A549 (cell line): Measurements from ENCODE around the gene GAS7. TPM values are rescaled to one million over a fixed set of nuclear protein-coding genes. Genes with fewer than 3 reads are reported as not detected.

Source experiments
- ATAC-seq, 2 experiments: fragments of 200-7000 bp in 1 of 2; fragments of >200 bp in 1 of 2; cut with Nextera tagmentation in 1 of 2; cut with Tn5 transposase in 1 of 2; 3 replicates each; pipeline versions ENCODE4 v1.8.0 to v1.9.1; 2018 to 2020; ENCODE audit warnings: mild to moderate bottlenecking in 1 of 2, moderate library complexity in 1 of 2
- CTCF ChIA-PET: fragments of 300-600 bp; sonication (Branson Sonifier 250); formaldehyde crosslinking; extraction: SDS; loops from one replicate; lab custom pipeline; 2021; ENCODE audit warnings: antibody characterized with exemption, inconsistent platforms; lab: Yijun Ruan, JAX
- POLR2A ChIA-PET: fragments of 350-600 bp; formaldehyde crosslinking; extraction: SDS; loops from one replicate; lab custom pipeline; 2021; ENCODE audit warnings: antibody characterized with exemption, inconsistent platforms; lab: Yijun Ruan, JAX
- DNase-seq, 2 experiments: peaks; one replicate each; pipeline versions ENCODE4 v3.0.0 to v3.0.0-alpha.2; 2011 to 2016; ENCODE audit warnings: low read depth in 1 of 2, low spot score in 1 of 2
- FAIRE-seq: peaks from 2 replicates; lab custom pipeline; 2011; peaks lifted over from hg19 to GRCh38; lab: Jason Lieb, UNC
- H3K27ac ChIP-seq, 2 experiments: fragments of >200 bp; sonication (Bioruptor Twin); formaldehyde crosslinking; 3 replicates each; pipeline ENCODE4 v1.5.1; 2016 to 2017
- H3K4me1 ChIP-seq: fragments of >200 bp; sonication (Bioruptor Twin); formaldehyde crosslinking; 3 replicates; pipeline ENCODE4 v1.6.1; 2016
- H3K4me2 ChIP-seq: fragments of >200 bp; sonication (Bioruptor Twin); formaldehyde crosslinking; 3 replicates; pipeline ENCODE4 v1.6.1; 2016
- H3K4me3 ChIP-seq: fragments of >200 bp; sonication (Bioruptor Twin); formaldehyde crosslinking; 3 replicates; pipeline ENCODE4 v1.5.1; 2016
- H3K9me3 ChIP-seq: fragments of >200 bp; sonication (Bioruptor Twin); formaldehyde crosslinking; 3 replicates; pipeline ENCODE4 v1.6.1; 2016
- BHLHE40 ChIP-seq: IDR thresholded peaks from 2 replicates; pipeline ENCODE4 v1.6.1; 2012; ENCODE audit warnings: low read depth, low read length, inconsistent platforms
- CBX2 ChIP-seq: fragments of 200-600 bp; sonication (generic); IDR thresholded peaks from 2 replicates; pipeline ENCODE4 v1.6.1; 2016; ENCODE audit warnings: low read depth, mild to moderate bottlenecking, borderline replicate concordance
- CHD4 ChIP-seq: fragments of 200-600 bp; sonication (generic); IDR thresholded peaks from 2 replicates; pipeline ENCODE4 v1.6.1; 2016; ENCODE audit warnings: antibody characterized with exemption, mild to moderate bottlenecking, borderline replicate concordance
- EHF ChIP-seq: fragments of 250-450 bp; sonication (Bioruptor Pico); IDR thresholded peaks from 2 replicates; pipeline ENCODE4 v1.5.0; 2020; ENCODE audit warnings: mild to moderate bottlenecking
- EHMT2 ChIP-seq: fragments of 200-600 bp; sonication (generic); IDR thresholded peaks from 2 replicates; pipeline ENCODE4 v1.6.1; 2016; ENCODE audit warnings: antibody characterized with exemption, low read depth, mild to moderate bottlenecking, moderate library complexity
- EP300 ChIP-seq, 2 experiments: fragments of >200 bp; sonication (Bioruptor Twin); formaldehyde crosslinking; IDR thresholded peaks; 2 replicates in 1 of 2; 3 replicates in 1 of 2; pipeline ENCODE4 v1.6.1; 2016 to 2017
- FOSB ChIP-seq: fragments of 250-450 bp; sonication (Bioruptor Pico); IDR thresholded peaks from 2 replicates; pipeline ENCODE4 v1.5.0; 2020; ENCODE audit warnings: mild to moderate bottlenecking, moderate library complexity
- FOSL2 ChIP-seq, 2 experiments: fragments of 450-650 bp in 1 of 2; fragments of >200 bp in 1 of 2; sonication (Bioruptor Twin) in 1 of 2; formaldehyde crosslinking; IDR thresholded peaks; 2 replicates each; pipeline versions ENCODE4 v1.5.0 to v1.6.1; 2016 to 2020; ENCODE audit warnings: mild to moderate bottlenecking in 1 of 2, moderate library complexity in 1 of 2
- GATA3 ChIP-seq: IDR thresholded peaks from 2 replicates; pipeline ENCODE4 v1.6.1; 2012; ENCODE audit warnings: borderline replicate concordance
- HEYL ChIP-seq: fragments of 250-450 bp; sonication (Bioruptor Pico); IDR thresholded peaks from 2 replicates; pipeline ENCODE4 v1.8.0; 2021; ENCODE audit warnings: mild to moderate bottlenecking, moderate library complexity
- MAFK ChIP-seq: fragments of 450-650 bp; IDR thresholded peaks from 2 replicates; pipeline ENCODE4 v1.6.1; 2014; ENCODE audit not compliant: partially characterized antibody
- MAZ ChIP-seq: fragments of 150-350 bp; IDR thresholded peaks from 2 replicates; pipeline ENCODE4 v1.6.1; 2014; ENCODE audit warnings: antibody characterized with exemption, low read depth, low read length, borderline replicate concordance
- NR3C1 ChIP-seq: fragments of >200 bp; sonication (Bioruptor Twin); formaldehyde crosslinking; IDR thresholded peaks from 3 replicates; pipeline ENCODE4 v1.6.1; 2017
- RNF2 ChIP-seq: fragments of 200-600 bp; sonication (generic); IDR thresholded peaks from 2 replicates; pipeline ENCODE4 v1.6.1; 2016; ENCODE audit warnings: low read depth, mild to moderate bottlenecking, antibody characterized with exemption, moderate library complexity, borderline replicate concordance
- SMC3 ChIP-seq: fragments of >200 bp; sonication (Bioruptor Twin); formaldehyde crosslinking; IDR thresholded peaks from 3 replicates; pipeline ENCODE4 v1.6.1; 2018; ENCODE audit warnings: inconsistent platforms
- SREBF2 ChIP-seq: fragments of 450-650 bp; IDR thresholded peaks from 2 replicates; pipeline ENCODE4 v1.6.1; 2014; ENCODE audit warnings: mild to moderate bottlenecking, moderate library complexity
- TP53 ChIP-seq: fragments of 250-450 bp; sonication (Bioruptor Pico); IDR thresholded peaks from 2 replicates; pipeline ENCODE4 v1.5.0; 2021; ENCODE audit warnings: mild to moderate bottlenecking, moderate library complexity
- ZFP36 ChIP-seq: fragments of 450-650 bp; IDR thresholded peaks from 2 replicates; pipeline ENCODE4 v1.6.1; 2014; ENCODE audit warnings: borderline replicate concordance; ENCODE audit not compliant: partially characterized antibody
- ZNF302 ChIP-seq: fragments of 250-450 bp; sonication (Bioruptor Pico); IDR thresholded peaks from 2 replicates; pipeline ENCODE4 v1.9.0; 2021; ENCODE audit warnings: inconsistent platforms, mild to moderate bottlenecking, moderate library complexity
- ZSCAN20 ChIP-seq: fragments of 250-450 bp; sonication (Bioruptor Pico); IDR thresholded peaks from 2 replicates; pipeline ENCODE4 v1.8.0; 2022; ENCODE audit warnings: mild to moderate bottlenecking, moderate library complexity
- WGBS: methylation state at CpG from one replicate; pipeline ENCODE4 v1.1.6; 2017; ENCODE audit errors: missing lambda C conversion rate; 5-methylcytosine and 5-hydroxymethylcytosine counted together
- polyA plus RNA-seq, 4 experiments: library from polyadenylated mRNA; depleted of rRNA in 3 of 4; stranded (reverse); fragments of >200 nt; fragmentation: RNase III in 1 of 4; extraction: RNeasy Plus Mini Kit Qiagen cat#74134 plus additional on column Dnase treatment in 1 of 4; gene quantifications; 2 replicates in 3 of 4; 3 replicates in 1 of 4; pipeline ENCODE4 v1.2.3, GENCODE V29; 2011 to 2017
- TF ChIP-seq, protein P1 (sequence below): IDR thresholded peaks from 2 replicates; pipeline ENCODE4 v1.6.1; 2012; ENCODE audit warnings: low read depth, borderline replicate concordance
- TF ChIP-seq, protein P2 (sequence below): fragments of >200 bp; sonication (Bioruptor Twin); formaldehyde crosslinking; IDR thresholded peaks from 2 replicates; pipeline ENCODE4 v1.6.1; 2016
- TF ChIP-seq, protein P3 (sequence below): IDR thresholded peaks from 2 replicates; pipeline ENCODE4 v1.6.1; 2012
- TF ChIP-seq, protein P4 (sequence below): IDR thresholded peaks from 2 replicates; pipeline ENCODE4 v1.6.1; 2012
- TF ChIP-seq, protein P5 (sequence below): fragments of 450-650 bp; IDR thresholded peaks from 2 replicates; pipeline ENCODE4 v1.6.1; 2014; ENCODE audit warnings: antibody characterized with exemption
- TF ChIP-seq, protein P6 (sequence below): fragments of 250-450 bp; sonication (Bioruptor Pico); IDR thresholded peaks from 2 replicates; pipeline ENCODE4 v1.5.0; 2020; ENCODE audit warnings: low read depth, mild to moderate bottlenecking, moderate library complexity
- TF ChIP-seq, protein P7 (sequence below): fragments of >200 bp; sonication (Bioruptor Twin); formaldehyde crosslinking; IDR thresholded peaks from 3 replicates; pipeline ENCODE4 v1.5.1; 2016
- TF ChIP-seq, protein P8 (sequence below): fragments of >200 bp; sonication (Bioruptor Twin); formaldehyde crosslinking; IDR thresholded peaks from 3 replicates; pipeline ENCODE4 v1.6.1; 2016

GAS7 gene
- polyA plus RNA-seq, 2 of the 4 experiments (the other 2 are of a cell fraction): 1.3 to 1.5 TPM

DNA sequence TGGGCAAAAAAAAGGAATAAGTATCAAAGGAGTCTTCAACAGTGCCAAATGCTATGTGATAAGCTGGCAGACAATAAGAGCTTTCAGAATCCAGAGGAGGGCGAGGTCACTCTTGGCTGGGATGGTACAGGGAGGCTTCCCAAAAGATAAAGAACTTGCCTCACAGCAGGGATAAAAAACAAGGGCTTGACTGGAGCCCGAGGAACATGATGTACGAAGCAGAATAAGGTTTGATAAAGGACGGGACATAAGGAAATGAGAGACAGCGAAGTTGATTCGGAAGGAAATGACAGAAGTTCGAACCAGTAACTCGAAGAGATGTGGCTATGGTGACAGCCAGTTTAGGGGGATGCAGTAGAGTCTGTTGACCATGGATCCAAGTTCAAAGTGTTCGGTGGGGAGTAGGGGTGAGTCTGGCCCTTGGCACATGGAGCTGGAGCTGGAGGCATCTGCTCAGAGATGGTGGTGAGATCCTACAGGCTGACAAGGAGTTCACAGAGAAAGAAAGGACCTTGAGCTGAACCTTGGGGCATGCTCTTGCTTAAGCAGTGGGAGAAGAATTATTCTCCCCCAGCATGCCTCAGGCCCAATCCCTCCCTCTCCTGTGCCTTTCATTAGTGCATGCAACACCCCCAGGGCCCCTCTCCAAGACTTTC, 155.7 kb downstream of the GAS7 start:
- FAIRE-seq: no peak
- CTCF ChIA-PET: interaction anchor here (1.3 kb wide), 1 partner anchor 9 kb away, joined by 8 read pairs; no protein-coding TSS in a partner anchor
- POLR2A ChIA-PET: no interaction called here
- H3K9me3 ChIP-seq: no peaks in the 10 kb centered on the region
- no peak overlapping the region for H3K4me3 ChIP-seq
- WGBS: 63% methylated on average over 9 of the region's 9 CpGs
- TF ChIP-seq EHMT2 (no peak), ZSCAN20 (CRISPR knock-in tag) (no peak), FOSL2 (IDR thresholded peaks at IDR 0.05) (no peak), FOSL2 (CRISPR knock-in tag; IDR thresholded peaks at IDR 0.05) (no peak), EHF (CRISPR knock-in tag) (no peak), CHD4 (no peak), GATA3 (no peak), MAFK (no peak), NR3C1 (no peak), FOSB (CRISPR knock-in tag) (no peak), CBX2 (no peak), MAZ (no peak)
- TF ChIP-seq, protein P1, sequence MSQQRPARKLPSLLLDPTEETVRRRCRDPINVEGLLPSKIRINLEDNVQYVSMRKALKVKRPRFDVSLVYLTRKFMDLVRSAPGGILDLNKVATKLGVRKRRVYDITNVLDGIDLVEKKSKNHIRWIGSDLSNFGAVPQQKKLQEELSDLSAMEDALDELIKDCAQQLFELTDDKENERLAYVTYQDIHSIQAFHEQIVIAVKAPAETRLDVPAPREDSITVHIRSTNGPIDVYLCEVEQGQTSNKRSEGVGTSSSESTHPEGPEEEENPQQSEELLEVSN: no peak
- TF ChIP-seq, protein P2, sequence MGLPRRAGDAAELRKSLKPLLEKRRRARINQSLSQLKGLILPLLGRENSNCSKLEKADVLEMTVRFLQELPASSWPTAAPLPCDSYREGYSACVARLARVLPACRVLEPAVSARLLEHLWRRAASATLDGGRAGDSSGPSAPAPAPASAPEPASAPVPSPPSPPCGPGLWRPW: no peak
- H3K27ac ChIP-seq: no peak overlapping the region
- H3K4me2 ChIP-seq: no peak overlapping the region
- DNase-seq: no peak
- ATAC-seq: no peak
- peaks cover 12% of the 10 kb centered on the region for H3K4me1 ChIP-seq

DNA sequence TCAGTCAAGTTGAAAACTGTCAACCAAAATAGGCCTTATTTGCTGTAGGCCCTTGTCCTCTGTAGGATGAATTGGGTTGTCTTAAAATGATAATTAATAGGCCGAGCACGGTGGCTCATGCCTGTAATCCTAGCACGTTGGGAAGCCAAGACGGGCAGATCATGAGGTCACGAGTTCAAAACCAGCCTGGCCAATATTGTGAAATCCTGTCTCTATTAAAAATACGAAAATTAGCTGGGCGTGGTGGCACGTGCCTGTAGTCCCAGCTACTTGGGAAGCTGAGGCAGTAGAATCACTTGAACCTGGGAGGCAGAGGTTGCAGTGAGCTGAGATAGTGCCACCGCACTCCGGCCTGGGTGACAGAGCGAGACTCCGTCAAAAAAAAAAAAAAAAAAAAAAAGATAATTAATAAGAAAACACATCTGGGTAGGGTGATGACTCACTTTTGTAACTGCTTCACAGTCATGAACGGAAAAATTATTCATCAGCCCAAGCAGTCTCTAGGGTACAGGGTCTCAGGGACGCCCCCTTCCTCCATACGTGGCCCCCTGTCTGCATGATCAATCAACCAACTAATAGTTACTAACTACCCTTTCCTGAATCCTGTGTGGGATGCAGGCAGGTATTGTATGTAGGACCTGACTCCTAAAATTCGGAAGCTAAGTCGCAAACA, 156.4 kb downstream of the GAS7 start:
- FAIRE-seq (no peak), DNase-seq (no peak), ATAC-seq (no peak)
- peaks cover 12% of the 10 kb centered on the region for H3K4me1 ChIP-seq
- H3K27ac ChIP-seq: peak overlapping the region; percentile 26 to 44; a peak in 4 of 6 replicates
- H3K4me3 ChIP-seq: no peak overlapping the region
- TF ChIP-seq SREBF2 (no peak), EHMT2 (no peak), ZFP36 (no peak), SMC3 (no peak), GATA3 (no peak), TP53 (CRISPR knock-in tag) (no peak), EP300 (IDR thresholded peaks at IDR 0.05) (no peak), RNF2 (no peak), BHLHE40 (no peak), HEYL (no peak), ZNF302 (no peak)
- TF ChIP-seq, protein P3, sequence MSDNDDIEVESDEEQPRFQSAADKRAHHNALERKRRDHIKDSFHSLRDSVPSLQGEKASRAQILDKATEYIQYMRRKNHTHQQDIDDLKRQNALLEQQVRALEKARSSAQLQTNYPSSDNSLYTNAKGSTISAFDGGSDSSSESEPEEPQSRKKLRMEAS: no peak
- TF ChIP-seq, protein P4, sequence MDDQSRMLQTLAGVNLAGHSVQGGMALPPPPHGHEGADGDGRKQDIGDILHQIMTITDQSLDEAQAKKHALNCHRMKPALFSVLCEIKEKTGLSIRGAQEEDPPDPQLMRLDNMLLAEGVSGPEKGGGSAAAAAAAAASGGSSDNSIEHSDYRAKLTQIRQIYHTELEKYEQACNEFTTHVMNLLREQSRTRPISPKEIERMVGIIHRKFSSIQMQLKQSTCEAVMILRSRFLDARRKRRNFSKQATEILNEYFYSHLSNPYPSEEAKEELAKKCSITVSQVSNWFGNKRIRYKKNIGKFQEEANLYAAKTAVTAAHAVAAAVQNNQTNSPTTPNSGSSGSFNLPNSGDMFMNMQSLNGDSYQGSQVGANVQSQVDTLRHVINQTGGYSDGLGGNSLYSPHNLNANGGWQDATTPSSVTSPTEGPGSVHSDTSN: no peak
- TF ChIP-seq, protein P5, sequence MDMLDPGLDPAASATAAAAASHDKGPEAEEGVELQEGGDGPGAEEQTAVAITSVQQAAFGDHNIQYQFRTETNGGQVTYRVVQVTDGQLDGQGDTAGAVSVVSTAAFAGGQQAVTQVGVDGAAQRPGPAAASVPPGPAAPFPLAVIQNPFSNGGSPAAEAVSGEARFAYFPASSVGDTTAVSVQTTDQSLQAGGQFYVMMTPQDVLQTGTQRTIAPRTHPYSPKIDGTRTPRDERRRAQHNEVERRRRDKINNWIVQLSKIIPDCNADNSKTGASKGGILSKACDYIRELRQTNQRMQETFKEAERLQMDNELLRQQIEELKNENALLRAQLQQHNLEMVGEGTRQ: no peak
- TF ChIP-seq, protein P6, sequence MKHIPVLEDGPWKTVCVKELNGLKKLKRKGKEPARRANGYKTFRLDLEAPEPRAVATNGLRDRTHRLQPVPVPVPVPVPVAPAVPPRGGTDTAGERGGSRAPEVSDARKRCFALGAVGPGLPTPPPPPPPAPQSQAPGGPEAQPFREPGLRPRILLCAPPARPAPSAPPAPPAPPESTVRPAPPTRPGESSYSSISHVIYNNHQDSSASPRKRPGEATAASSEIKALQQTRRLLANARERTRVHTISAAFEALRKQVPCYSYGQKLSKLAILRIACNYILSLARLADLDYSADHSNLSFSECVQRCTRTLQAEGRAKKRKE (CRISPR knock-in tag): no peak
- TF ChIP-seq, protein P7, sequence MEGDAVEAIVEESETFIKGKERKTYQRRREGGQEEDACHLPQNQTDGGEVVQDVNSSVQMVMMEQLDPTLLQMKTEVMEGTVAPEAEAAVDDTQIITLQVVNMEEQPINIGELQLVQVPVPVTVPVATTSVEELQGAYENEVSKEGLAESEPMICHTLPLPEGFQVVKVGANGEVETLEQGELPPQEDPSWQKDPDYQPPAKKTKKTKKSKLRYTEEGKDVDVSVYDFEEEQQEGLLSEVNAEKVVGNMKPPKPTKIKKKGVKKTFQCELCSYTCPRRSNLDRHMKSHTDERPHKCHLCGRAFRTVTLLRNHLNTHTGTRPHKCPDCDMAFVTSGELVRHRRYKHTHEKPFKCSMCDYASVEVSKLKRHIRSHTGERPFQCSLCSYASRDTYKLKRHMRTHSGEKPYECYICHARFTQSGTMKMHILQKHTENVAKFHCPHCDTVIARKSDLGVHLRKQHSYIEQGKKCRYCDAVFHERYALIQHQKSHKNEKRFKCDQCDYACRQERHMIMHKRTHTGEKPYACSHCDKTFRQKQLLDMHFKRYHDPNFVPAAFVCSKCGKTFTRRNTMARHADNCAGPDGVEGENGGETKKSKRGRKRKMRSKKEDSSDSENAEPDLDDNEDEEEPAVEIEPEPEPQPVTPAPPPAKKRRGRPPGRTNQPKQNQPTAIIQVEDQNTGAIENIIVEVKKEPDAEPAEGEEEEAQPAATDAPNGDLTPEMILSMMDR: no peak
- TF ChIP-seq, protein P2: no peak
- TF ChIP-seq, protein P8, sequence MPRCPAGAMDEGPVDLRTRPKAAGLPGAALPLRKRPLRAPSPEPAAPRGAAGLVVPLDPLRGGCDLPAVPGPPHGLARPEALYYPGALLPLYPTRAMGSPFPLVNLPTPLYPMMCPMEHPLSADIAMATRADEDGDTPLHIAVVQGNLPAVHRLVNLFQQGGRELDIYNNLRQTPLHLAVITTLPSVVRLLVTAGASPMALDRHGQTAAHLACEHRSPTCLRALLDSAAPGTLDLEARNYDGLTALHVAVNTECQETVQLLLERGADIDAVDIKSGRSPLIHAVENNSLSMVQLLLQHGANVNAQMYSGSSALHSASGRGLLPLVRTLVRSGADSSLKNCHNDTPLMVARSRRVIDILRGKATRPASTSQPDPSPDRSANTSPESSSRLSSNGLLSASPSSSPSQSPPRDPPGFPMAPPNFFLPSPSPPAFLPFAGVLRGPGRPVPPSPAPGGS: no peak
- CTCF ChIA-PET: no interaction called here
- no peaks in the 10 kb centered on the region for H3K9me3 ChIP-seq
- 60% methylated on average over 17 of the region's 17 CpGs for WGBS
- POLR2A ChIA-PET: no interaction called here
- no peak overlapping the region; the same call in 1 of the 3 replicates for H3K4me2 ChIP-seq
